Hypothalamus (tissue), 51 donors: ENCODE data around the gene CDK12.

Experiments
- DNase-seq, 51 donors: peaks; one replicate each; lab custom pipeline; 2025; lab: John Stamatoyannopoulos, UW

The CDK12 gene

DNA sequence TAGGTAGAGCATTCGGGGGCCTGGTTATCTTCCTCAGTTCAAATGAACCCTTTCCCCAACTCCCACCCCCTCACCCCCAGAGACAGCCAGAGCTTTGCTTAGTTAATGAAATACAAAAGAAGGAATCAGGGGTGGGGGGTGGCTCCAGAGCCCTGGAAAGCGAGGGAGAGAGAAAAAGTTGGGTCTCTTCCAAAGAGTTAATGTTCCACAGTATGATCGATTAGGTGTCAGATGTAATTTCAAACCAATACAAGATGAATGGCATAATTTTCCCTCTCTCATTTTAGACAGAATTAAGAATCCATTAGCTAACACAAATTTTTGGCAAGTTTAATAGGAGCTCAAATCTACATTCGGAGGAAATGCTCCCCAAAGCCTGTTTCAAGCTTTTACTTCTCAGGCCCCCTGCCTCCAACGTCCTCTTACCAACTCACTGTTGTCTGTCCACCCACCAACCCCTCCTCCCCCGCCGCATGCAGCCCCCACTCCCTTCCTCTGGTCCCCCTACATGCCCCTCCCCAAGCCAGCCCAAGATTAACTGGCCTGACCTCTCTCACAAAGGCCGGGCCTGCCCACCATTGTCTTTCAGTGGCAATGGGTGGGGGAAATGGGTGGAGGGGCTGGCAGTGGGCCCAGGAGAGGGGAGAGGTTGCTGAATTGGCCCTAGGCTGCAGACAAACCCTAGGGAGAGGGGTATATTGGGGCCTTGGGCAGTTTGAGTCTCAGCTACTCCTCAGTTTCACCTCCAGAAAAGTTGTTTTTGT lies 118.2 kb downstream of the CDK12 start:
- DNase-seq, result no peak

DNA sequence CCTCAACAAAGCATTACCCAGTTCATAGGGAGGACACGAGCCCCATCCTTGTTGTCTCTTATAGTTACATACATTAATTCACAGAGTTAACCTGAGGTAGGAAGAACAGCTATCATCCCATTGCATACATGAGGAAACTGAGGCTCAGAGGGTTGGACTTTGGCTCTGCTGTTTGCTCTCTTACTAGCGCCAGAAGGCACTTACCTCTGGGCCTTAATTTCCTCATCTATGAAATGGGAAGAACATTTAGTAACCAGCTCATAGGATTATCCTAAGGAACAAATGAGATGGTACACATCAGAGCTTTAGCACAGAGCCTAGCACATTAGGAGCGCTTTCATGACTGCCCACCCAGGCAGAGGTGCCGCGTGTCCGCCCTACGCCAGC lies 118.8 kb downstream of the CDK12 start:
- DNase-seq, result no peak

DNA sequence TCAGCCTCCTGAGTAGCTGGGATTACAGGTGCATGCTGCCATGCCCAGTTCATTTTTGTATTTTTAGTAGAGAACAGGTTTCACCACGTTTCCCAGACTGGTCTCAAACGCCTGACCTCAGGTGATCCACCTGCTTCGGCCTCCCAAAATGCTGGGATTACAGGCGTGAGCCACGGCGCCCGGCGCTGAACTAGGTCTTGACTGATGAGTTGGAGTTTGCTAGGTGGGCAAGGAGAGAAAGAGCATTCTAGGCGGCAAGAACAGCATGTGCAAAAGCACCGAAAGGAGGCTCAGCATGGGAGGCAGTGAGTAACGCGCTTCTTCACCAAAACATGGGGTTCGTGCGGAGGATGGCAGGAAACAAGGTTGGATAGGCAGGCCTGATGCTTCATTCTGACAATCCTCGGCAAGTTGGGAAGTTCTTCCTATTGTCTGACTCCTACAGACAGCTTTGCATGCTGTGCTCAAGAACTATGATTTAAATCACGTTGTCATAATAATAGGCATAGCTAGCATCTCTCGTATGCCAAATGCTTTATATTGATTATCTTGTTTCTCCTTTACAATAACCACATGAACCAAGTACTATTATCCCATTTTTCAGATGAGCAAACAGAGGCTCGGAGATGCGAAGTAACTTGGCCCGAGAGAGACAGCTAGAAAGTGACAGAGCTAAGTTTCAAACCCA lies 119.9 kb downstream of the CDK12 start:
- DNase-seq, result no peak

DNA sequence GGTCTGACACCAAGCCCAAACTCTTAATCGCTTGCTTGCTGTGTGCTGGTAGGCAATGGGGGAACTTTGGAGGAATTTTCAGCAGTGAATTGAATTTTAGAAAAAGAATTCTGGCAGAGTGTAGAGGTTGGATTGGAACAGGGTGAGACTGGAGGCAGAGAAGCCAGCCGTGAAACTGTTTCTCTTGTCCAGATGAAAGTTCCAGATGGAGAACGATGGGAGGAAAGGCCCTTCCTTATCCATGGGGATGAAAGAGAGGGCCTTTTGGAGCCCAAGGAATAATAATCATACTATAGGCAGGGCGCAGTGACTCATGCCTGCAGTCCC lies 120.4 kb downstream of the CDK12 start:
- no peak for DNase-seq

DNA sequence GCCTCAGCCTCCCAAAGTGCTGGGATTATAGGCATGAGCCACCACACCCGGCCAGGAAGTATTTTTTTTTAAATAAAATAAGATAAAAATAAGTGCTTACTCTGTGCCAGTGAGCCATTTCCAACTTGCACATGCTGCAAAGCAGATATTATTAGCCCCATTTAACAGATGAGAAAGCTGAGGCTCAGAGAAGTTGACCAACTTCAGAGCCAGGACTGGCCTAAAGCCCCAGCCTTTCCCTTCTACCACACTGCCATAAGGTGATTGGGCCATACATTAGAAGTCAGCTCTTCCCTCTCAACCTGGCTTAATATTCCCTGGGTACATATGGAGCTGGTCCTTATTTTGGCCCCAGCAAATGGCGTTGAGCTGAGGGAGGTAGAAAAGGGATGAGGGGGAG lies 121.4 kb downstream of the CDK12 start:
- DNase-seq, result no peak
